Lung (tissue), 12 donors: ENCODE results near the gene PIP5K1B. TPM values are rescaled to one million over a fixed set of nuclear protein-coding genes. Genes with fewer than 3 reads are reported as not detected.

Experiments
- ATAC-seq: fragments of 200-7000 bp; cut with Tn5 transposase; one replicate; pipeline ENCODE4 v1.9.1; 2020; ENCODE audit warnings: moderate number of reproducible peaks; ENCODE audit not compliant: insufficient read depth, low FRiP score
- DNase-seq, 3 donors: peaks; one replicate each; pipeline ENCODE4 v3.0.0-alpha.2; 2013 to 2017
- H3K27ac ChIP-seq, 2 donors: one replicate each; pipeline ENCODE4 v1.5.1; 2013; ENCODE audit warnings: mild to moderate bottlenecking in 2 of 2, moderate library complexity in 2 of 2, control low read depth in 1 of 2, inconsistent platforms in 1 of 2, low read depth in 1 of 2, low read length in 1 of 2
- H3K27me3 ChIP-seq, 3 donors: one replicate each; pipeline ENCODE4 v1.5.1; 2013; ENCODE audit warnings: low read length in 2 of 3; ENCODE audit not compliant: control insufficient read depth in 3 of 3, insufficient read depth in 3 of 3
- H3K36me3 ChIP-seq, 4 donors: one replicate each; pipeline ENCODE4 v1.5.1; 2013; ENCODE audit warnings: low read length in 4 of 4, mild to moderate bottlenecking in 1 of 4, moderate library complexity in 1 of 4; ENCODE audit not compliant: control insufficient read depth in 4 of 4, insufficient read depth in 4 of 4
- H3K4me1 ChIP-seq, 5 donors: one replicate each; pipeline ENCODE4 v1.5.1; 2013; ENCODE audit warnings: low read length in 5 of 5, mild to moderate bottlenecking in 2 of 5, moderate library complexity in 1 of 5; ENCODE audit not compliant: control insufficient read depth in 5 of 5, insufficient read depth in 5 of 5
- H3K4me3 ChIP-seq: one replicate; pipeline ENCODE4 v1.5.1; 2013; ENCODE audit warnings: mild to moderate bottlenecking, control low read depth, moderate library complexity
- H3K9ac ChIP-seq, 2 donors: one replicate each; pipeline ENCODE4 v1.5.1; 2013; ENCODE audit warnings: low read length in 2 of 2, control low read depth in 1 of 2; ENCODE audit not compliant: insufficient read depth in 1 of 2
- H3K9me3 ChIP-seq, 4 donors: one replicate each; pipeline ENCODE4 v1.5.1; 2013; ENCODE audit warnings: low read length in 3 of 4, mild to moderate bottlenecking in 1 of 4, moderate library complexity in 1 of 4; ENCODE audit not compliant: control insufficient read depth in 4 of 4, insufficient read depth in 3 of 4
- CTCF ChIP-seq: IDR thresholded peaks from 2 replicates; pipeline ENCODE4 v1.5.1; 2012; ENCODE audit warnings: mild to moderate bottlenecking; ENCODE audit errors: control extremely low read depth, extremely low read depth
- WGBS, 2 donors: extraction: QIAGEN DNeasy Blood & Tissue Kit; methylation state at CpG; one replicate each; pipeline ENCODE4 v1.1.7; 2013; 5-methylcytosine and 5-hydroxymethylcytosine counted together
- polyA plus RNA-seq, 2 donors: library from polyadenylated mRNA; stranded (reverse); fragments of 200-250 nt; gene quantifications; one replicate each; pipeline ENCODE4 v1.2.1, GENCODE V29; 2013
- total RNA-seq, 2 donors: library from RNA; depleted of rRNA in 1 of 2; stranded (reverse); fragments of >200 nt in 1 of 2; gene quantifications; one replicate each; pipeline ENCODE4 v1.2.1, GENCODE V29; 2014 to 2021
- donor health status: control.
- donor health status: control.
- donor health status: Bipolar disorder and iron deficiency.
- donor health status: healthy.
- donor health status: DM: yes; HTN: yes; CAD: no.

The PIP5K1B gene
- total and polyA plus RNA-seq, 4 donors = 6.6 to 28.2 (median 15.6) TPM

GRCh38 chr9:68780720-68781119 is 75.7 kb downstream of the PIP5K1B start:
- H3K4me3 ChIP-seq = peak overlapping the region; percentile 76
- peaks cover 0 to 3% (median 0%) of the 10 kb centered on the region in 4 donors for H3K36me3 ChIP-seq
- no peaks in the 10 kb centered on the region for H3K27me3 ChIP-seq
- ATAC-seq = no peak
- no peaks in the 10 kb centered on the region for H3K9me3 ChIP-seq
- H3K9ac ChIP-seq = peak overlapping the region; percentile 95 to 96
- WGBS, 2 donors = 11 to 26% methylated on average over 7 of the region's 7 CpGs
- TF ChIP-seq CTCF = no peak
- peaks cover 2 to 37% (median 18%) of the 10 kb centered on the region in 5 donors for H3K4me1 ChIP-seq
- peak in 2 of 3 donors; percentile 18 to 20 for DNase-seq
- peak overlapping the region; percentile 92 to 95 for H3K27ac ChIP-seq

GRCh38 chr9:68781928-68782327 is 76.9 kb downstream of the PIP5K1B start:
- no peak for TF ChIP-seq CTCF
- ATAC-seq (no peak), DNase-seq (no peak)
- H3K36me3 ChIP-seq = peaks cover 0 to 3% (median 1%) of the 10 kb centered on the region in 4 donors
- peak overlapping the region in 1 of 2 donors; percentile 17 for H3K27ac ChIP-seq
- H3K9ac ChIP-seq = peak overlapping the region in 1 of 2 donors; percentile 34
- H3K4me1 ChIP-seq = peaks cover 2 to 39% (median 18%) of the 10 kb centered on the region in 5 donors
- H3K27me3 ChIP-seq = no peaks in the 10 kb centered on the region
- no peaks in the 10 kb centered on the region for H3K9me3 ChIP-seq
- H3K4me3 ChIP-seq = no peak overlapping the region

GRCh38 chr9:68782546-68782945 is 77.5 kb downstream of the PIP5K1B start:
- H3K36me3 ChIP-seq = peaks cover 0 to 3% (median 1%) of the 10 kb centered on the region in 4 donors
- H3K27ac ChIP-seq = peak overlapping the region in 1 of 2 donors; percentile 37
- H3K4me1 ChIP-seq = peaks cover 2 to 39% (median 18%) of the 10 kb centered on the region in 5 donors
- no peaks in the 10 kb centered on the region for H3K27me3 ChIP-seq
- ATAC-seq (no peak), DNase-seq (no peak)
- WGBS, 2 donors = 84 to 85% methylated on average over 3 of the region's 3 CpGs
- TF ChIP-seq CTCF = no peak
- H3K9me3 ChIP-seq = no peaks in the 10 kb centered on the region
- no peak overlapping the region for H3K4me3 ChIP-seq
- H3K9ac ChIP-seq = peak overlapping the region in 1 of 2 donors; percentile 2

- Histone ChIP-seq H3K4me3 (no peak overlapping the region), H3K9ac (no peak overlapping the region), H3K36me3 (peaks cover 0 to 2% (median 0%) of the 10 kb centered on the region in 4 donors), H3K9me3 (no peaks in the 10 kb centered on the region), H3K27me3 (no peaks in the 10 kb centered on the region), H3K27ac (peak overlapping the region in 1 of 2 donors; percentile 33), H3K4me1 (peaks cover 2 to 31% (median 18%) of the 10 kb centered on the region in 5 donors)
- ATAC-seq (no peak), DNase-seq (no peak)
- WGBS, 2 donors = 49 to 63% methylated on average over 2 of the region's 2 CpGs
- no peak for TF ChIP-seq CTCF
These were observed 80.9 kb downstream of the PIP5K1B start for GRCh38 chr9:68785965-68786364.
